A673 (cell line): Measurements from ENCODE around the gene TFAM.

Experiments used
- CTCF ChIP-seq: fragments of 300-800, 200-600 bp; sonication (generic); conservative IDR thresholded peaks from 2 replicates; pipeline ENCODE4 v1.5.1; 2017; ENCODE audit warnings: low read depth, mild to moderate bottlenecking, antibody characterized with exemption, low read length, moderate library complexity, mixed read lengths
- EZH2 ChIP-seq: fragments of 200-600 bp; sonication (generic); IDR thresholded peaks from 2 replicates; pipeline ENCODE4 v1.6.1; 2017; ENCODE audit warnings: borderline replicate concordance, low read depth, mild to moderate bottlenecking, mixed read lengths, antibody characterized with exemption, low read length; ENCODE audit not compliant: poor library complexity, severe bottlenecking

GRCh38 chr10:58372607-58373441, 12.4 kb upstream of the TFAM start:
- TF ChIP-seq CTCF (no peak), EZH2 (no peak)
